HEK293 (cell line): ENCODE data around the gene DNAH8.

Experiments
- CTCF ChIA-PET: fragments of 350-600 bp; formaldehyde crosslinking; extraction: SDS; loops from one replicate; lab custom pipeline; 2021; ENCODE audit warnings: antibody characterized with exemption; lab: Yijun Ruan, JAX
- POLR2A ChIA-PET: fragments of 300-600 bp; formaldehyde crosslinking; extraction: SDS; loops from one replicate; lab custom pipeline; 2020; ENCODE audit warnings: antibody characterized with exemption, inconsistent platforms; lab: Yijun Ruan, JAX
- H3K27ac ChIP-seq: fragments of 200-500 bp; sonication (Bioruptor generic); 2 replicates; pipeline ENCODE4 v1.5.1; 2014; ENCODE audit warnings: low read depth, low read length, control low read depth, inconsistent platforms; ENCODE audit errors: extremely low read depth
- H3K36me3 ChIP-seq, 2 experiments: fragments of 200-500 bp in 1 of 2; sonication (Bioruptor generic) in 1 of 2; 1 replicate in 1 of 2; 2 replicates in 1 of 2; pipeline ENCODE4 v1.5.1; 2014 to 2017; ENCODE audit warnings: inconsistent platforms in 2 of 2, low read length in 2 of 2; ENCODE audit not compliant: control insufficient read depth in 2 of 2, insufficient read depth in 1 of 2
- H3K4me1 ChIP-seq: fragments of 200-500 bp; sonication (Bioruptor generic); 2 replicates; pipeline ENCODE4 v1.5.1; 2014; ENCODE audit warnings: mild to moderate bottlenecking, low read length, inconsistent platforms; ENCODE audit not compliant: control insufficient read depth, insufficient read depth
- H3K4me3 ChIP-seq: 2 replicates; pipeline ENCODE4 v1.5.1; 2011; ENCODE audit warnings: low read depth, mild to moderate bottlenecking, control low read depth, low read length, moderate library complexity
- H3K9me3 ChIP-seq: fragments of 200-500 bp; sonication (Bioruptor generic); 2 replicates; pipeline ENCODE4 v1.5.1; 2014; ENCODE audit warnings: low read depth, low read length, inconsistent platforms; ENCODE audit not compliant: control insufficient read depth, insufficient read depth
- EGR2 ChIP-seq: fragments of 450-650 bp; formaldehyde crosslinking; IDR thresholded peaks from 2 replicates; pipeline ENCODE4 v1.5.1; 2016; ENCODE audit warnings: low read depth, missing biosample characterization, missing genetic modification characterization
- GLI4 ChIP-seq: fragments of 450-650 bp; formaldehyde crosslinking; IDR thresholded peaks from 2 replicates; pipeline ENCODE4 v1.5.1; 2016; ENCODE audit warnings: missing biosample characterization, missing genetic modification characterization
- HOXA7 ChIP-seq: sonication (generic); formaldehyde crosslinking; IDR thresholded peaks from 2 replicates; pipeline ENCODE4 v1.8.1; 2022; ENCODE audit warnings: missing genetic modification reagents, borderline replicate concordance
- HOXC10 ChIP-seq: sonication (generic); formaldehyde crosslinking; IDR thresholded peaks from 2 replicates; pipeline ENCODE4 v1.8.1; 2023; ENCODE audit warnings: mild to moderate bottlenecking, missing genetic modification reagents
- HOXD13 ChIP-seq: sonication (generic); formaldehyde crosslinking; IDR thresholded peaks from 2 replicates; pipeline ENCODE4 v1.8.0; 2022; ENCODE audit warnings: missing genetic modification reagents, borderline replicate concordance
- IKZF3 ChIP-seq: fragments of 450-650 bp; IDR thresholded peaks from 2 replicates; pipeline ENCODE4 v1.5.0; 2018; ENCODE audit warnings: missing biosample characterization, mild to moderate bottlenecking, missing genetic modification characterization, moderate library complexity
- SCRT1 ChIP-seq: fragments of 450-650 bp; formaldehyde crosslinking; IDR thresholded peaks from 2 replicates; pipeline ENCODE4 v1.5.1; 2016; ENCODE audit warnings: missing biosample characterization, missing genetic modification characterization, borderline replicate concordance
- SP3 ChIP-seq: fragments of 450-650 bp; formaldehyde crosslinking; IDR thresholded peaks from 2 replicates; pipeline ENCODE4 v1.5.1; 2016; ENCODE audit warnings: missing biosample characterization, missing genetic modification characterization
- YY1 ChIP-seq: fragments of 450-650 bp; formaldehyde crosslinking; IDR thresholded peaks from 2 replicates; pipeline ENCODE4 v1.5.1; 2018; ENCODE audit warnings: missing biosample characterization, missing genetic modification characterization
- ZFP3 ChIP-seq: fragments of 450-650 bp; formaldehyde crosslinking; IDR thresholded peaks from 2 replicates; pipeline ENCODE4 v1.5.1; 2016; ENCODE audit warnings: low read depth, missing biosample characterization, missing genetic modification characterization
- ZNF184 ChIP-seq: fragments of 450-650 bp; IDR thresholded peaks from 2 replicates; pipeline ENCODE4 v1.5.1; 2018; ENCODE audit warnings: missing biosample characterization, mild to moderate bottlenecking, missing genetic modification characterization
- ZNF211 ChIP-seq: fragments of 450-650 bp; formaldehyde crosslinking; IDR thresholded peaks from 2 replicates; pipeline ENCODE4 v1.5.1; 2016; ENCODE audit warnings: low read depth, missing biosample characterization, missing genetic modification characterization
- ZNF214 ChIP-seq: fragments of 450-650 bp; formaldehyde crosslinking; IDR thresholded peaks from 2 replicates; pipeline ENCODE4 v1.5.1; 2017; ENCODE audit warnings: missing biosample characterization, mild to moderate bottlenecking, missing genetic modification characterization, borderline replicate concordance
- ZNF350 ChIP-seq: fragments of 450-650 bp; formaldehyde crosslinking; IDR thresholded peaks from 2 replicates; pipeline ENCODE4 v1.5.0; 2017; ENCODE audit warnings: missing biosample characterization, mild to moderate bottlenecking, missing genetic modification characterization
- ZNF37A ChIP-seq: fragments of 450-650 bp; IDR thresholded peaks from 2 replicates; pipeline ENCODE4 v1.5.1; 2018; ENCODE audit warnings: missing biosample characterization, missing genetic modification characterization
- ZNF391 ChIP-seq: fragments of 450-650 bp; formaldehyde crosslinking; IDR thresholded peaks from 2 replicates; pipeline ENCODE4 v1.5.1; 2016; ENCODE audit warnings: low read depth, missing biosample characterization, missing genetic modification characterization, borderline replicate concordance
- ZNF433 ChIP-seq: fragments of 450-650 bp; formaldehyde crosslinking; IDR thresholded peaks from 2 replicates; pipeline ENCODE4 v1.5.1; 2016; ENCODE audit warnings: missing biosample characterization, missing genetic modification characterization, low read depth
- ZNF510 ChIP-seq: fragments of 450-650 bp; formaldehyde crosslinking; IDR thresholded peaks from 2 replicates; pipeline ENCODE4 v1.5.1; 2018; ENCODE audit warnings: mild to moderate bottlenecking, missing genetic modification characterization, missing biosample characterization; ENCODE audit not compliant: insufficient replicate concordance
- ZNF571 ChIP-seq: fragments of 450-650 bp; formaldehyde crosslinking; IDR thresholded peaks from 2 replicates; pipeline ENCODE4 v1.5.0; 2017; ENCODE audit warnings: missing biosample characterization, missing genetic modification characterization
- ZNF585B ChIP-seq: fragments of 450-650 bp; formaldehyde crosslinking; IDR thresholded peaks from 2 replicates; pipeline ENCODE4 v1.5.1; 2016; ENCODE audit warnings: missing biosample characterization, missing genetic modification characterization
- ZNF629 ChIP-seq: fragments of 450-650 bp; formaldehyde crosslinking; IDR thresholded peaks from 2 replicates; pipeline ENCODE4 v1.5.1; 2017; ENCODE audit warnings: missing biosample characterization, missing genetic modification characterization
- ZNF747 ChIP-seq: fragments of 450-650 bp; formaldehyde crosslinking; IDR thresholded peaks from 2 replicates; pipeline ENCODE4 v1.5.1; 2016; ENCODE audit warnings: missing biosample characterization, missing genetic modification characterization
- ZNF768 ChIP-seq: fragments of 450-650 bp; formaldehyde crosslinking; IDR thresholded peaks from 2 replicates; pipeline ENCODE4 v1.5.1; 2018; ENCODE audit warnings: missing biosample characterization, mild to moderate bottlenecking, missing genetic modification characterization
- ZNF792 ChIP-seq: fragments of 450-650 bp; formaldehyde crosslinking; IDR thresholded peaks from 2 replicates; pipeline ENCODE4 v1.5.1; 2016; ENCODE audit warnings: missing biosample characterization, missing genetic modification characterization
- ZSCAN16 ChIP-seq: fragments of 450-650 bp; formaldehyde crosslinking; IDR thresholded peaks from 2 replicates; pipeline ENCODE4 v1.5.1; 2016; ENCODE audit warnings: missing biosample characterization, missing genetic modification characterization
- TF ChIP-seq, protein P1 (sequence below): fragments of 450-650 bp; formaldehyde crosslinking; IDR thresholded peaks from 2 replicates; pipeline ENCODE4 v1.5.1; 2017; ENCODE audit warnings: missing biosample characterization, missing genetic modification characterization
- TF ChIP-seq, protein P2 (sequence below): fragments of 450-650 bp; formaldehyde crosslinking; IDR thresholded peaks from 2 replicates; pipeline ENCODE4 v1.5.1; 2016; ENCODE audit warnings: missing biosample characterization, missing genetic modification characterization
- TF ChIP-seq, protein P3 (sequence below): fragments of 450-650 bp; formaldehyde crosslinking; IDR thresholded peaks from 2 replicates; pipeline ENCODE4 v1.5.1; 2016; ENCODE audit warnings: missing biosample characterization, missing genetic modification characterization
- TF ChIP-seq, protein P4 (sequence below): fragments of 450-650 bp; IDR thresholded peaks from 2 replicates; pipeline ENCODE4 v1.5.1; 2018; ENCODE audit warnings: missing biosample characterization, mild to moderate bottlenecking, missing genetic modification characterization

DNAH8 gene

DNA sequence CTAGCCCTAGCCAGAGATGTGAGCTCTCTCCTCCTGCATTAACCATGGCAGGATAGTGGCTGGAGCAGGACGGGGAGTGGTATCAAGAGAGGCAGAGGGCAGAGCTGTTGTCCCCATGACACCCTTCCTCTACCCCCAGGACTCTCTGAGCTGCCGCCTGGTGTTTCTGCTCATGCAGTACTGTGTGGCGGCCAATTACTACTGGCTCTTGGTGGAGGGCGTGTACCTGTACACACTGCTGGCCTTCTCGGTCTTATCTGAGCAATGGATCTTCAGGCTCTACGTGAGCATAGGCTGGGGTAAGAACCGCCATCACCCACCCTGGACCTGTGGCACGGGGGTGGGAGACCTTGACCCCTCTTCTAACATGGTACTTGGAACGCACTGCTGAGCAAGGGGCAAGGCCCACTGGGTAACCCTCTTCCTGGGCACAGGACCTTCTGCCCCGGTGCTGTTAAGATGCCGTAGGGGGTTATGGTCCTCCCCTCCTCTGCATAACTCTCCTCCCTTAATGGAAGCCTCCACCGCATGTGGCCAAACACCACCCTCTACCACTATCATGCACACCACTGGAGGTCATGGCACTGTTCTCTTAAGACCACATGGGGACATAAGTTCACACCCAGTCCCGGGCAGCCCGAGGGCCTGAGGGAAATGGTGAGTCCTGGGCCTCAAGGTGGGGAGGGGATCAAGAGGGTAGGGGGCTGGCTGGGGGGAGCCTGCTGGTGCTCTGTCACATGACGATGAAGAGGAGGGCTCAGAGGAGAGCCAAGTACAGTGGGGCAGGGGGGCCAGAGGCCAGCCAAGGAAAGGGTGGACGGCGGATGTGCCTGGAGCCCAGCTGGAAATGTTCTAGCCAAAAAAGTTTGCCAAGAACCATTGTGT is 358.6 kb downstream of the DNAH8 start:
- no peak overlapping the region for H3K27ac ChIP-seq
- no peak overlapping the region for H3K4me3 ChIP-seq
- TF ChIP-seq ZNF184 (no peak), SP3 (tag by site-specific recombination) (no peak), ZNF391 (tag by site-specific recombination) (no peak), ZNF629 (tag by site-specific recombination) (no peak), SCRT1 (tag by site-specific recombination) (no peak), ZNF433 (no peak), ZNF350 (tag by site-specific recombination) (no peak), HOXC10 (CRISPR knock-in tag) (no peak), GLI4 (tag by site-specific recombination) (no peak), HOXD13 (CRISPR knock-in tag) (no peak), ZNF37A (no peak), ZNF510 (no peak), ZNF571 (tag by site-specific recombination) (no peak), ZNF792 (tag by site-specific recombination) (no peak)
- TF ChIP-seq, protein P1, sequence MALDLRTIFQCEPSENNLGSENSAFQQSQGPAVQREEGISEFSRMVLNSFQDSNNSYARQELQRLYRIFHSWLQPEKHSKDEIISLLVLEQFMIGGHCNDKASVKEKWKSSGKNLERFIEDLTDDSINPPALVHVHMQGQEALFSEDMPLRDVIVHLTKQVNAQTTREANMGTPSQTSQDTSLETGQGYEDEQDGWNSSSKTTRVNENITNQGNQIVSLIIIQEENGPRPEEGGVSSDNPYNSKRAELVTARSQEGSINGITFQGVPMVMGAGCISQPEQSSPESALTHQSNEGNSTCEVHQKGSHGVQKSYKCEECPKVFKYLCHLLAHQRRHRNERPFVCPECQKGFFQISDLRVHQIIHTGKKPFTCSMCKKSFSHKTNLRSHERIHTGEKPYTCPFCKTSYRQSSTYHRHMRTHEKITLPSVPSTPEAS (tag by site-specific recombination): no peak
- TF ChIP-seq, protein P2, sequence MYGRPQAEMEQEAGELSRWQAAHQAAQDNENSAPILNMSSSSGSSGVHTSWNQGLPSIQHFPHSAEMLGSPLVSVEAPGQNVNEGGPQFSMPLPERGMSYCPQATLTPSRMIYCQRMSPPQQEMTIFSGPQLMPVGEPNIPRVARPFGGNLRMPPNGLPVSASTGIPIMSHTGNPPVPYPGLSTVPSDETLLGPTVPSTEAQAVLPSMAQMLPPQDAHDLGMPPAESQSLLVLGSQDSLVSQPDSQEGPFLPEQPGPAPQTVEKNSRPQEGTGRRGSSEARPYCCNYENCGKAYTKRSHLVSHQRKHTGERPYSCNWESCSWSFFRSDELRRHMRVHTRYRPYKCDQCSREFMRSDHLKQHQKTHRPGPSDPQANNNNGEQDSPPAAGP (tag by site-specific recombination): no peak
- TF ChIP-seq, protein P3, sequence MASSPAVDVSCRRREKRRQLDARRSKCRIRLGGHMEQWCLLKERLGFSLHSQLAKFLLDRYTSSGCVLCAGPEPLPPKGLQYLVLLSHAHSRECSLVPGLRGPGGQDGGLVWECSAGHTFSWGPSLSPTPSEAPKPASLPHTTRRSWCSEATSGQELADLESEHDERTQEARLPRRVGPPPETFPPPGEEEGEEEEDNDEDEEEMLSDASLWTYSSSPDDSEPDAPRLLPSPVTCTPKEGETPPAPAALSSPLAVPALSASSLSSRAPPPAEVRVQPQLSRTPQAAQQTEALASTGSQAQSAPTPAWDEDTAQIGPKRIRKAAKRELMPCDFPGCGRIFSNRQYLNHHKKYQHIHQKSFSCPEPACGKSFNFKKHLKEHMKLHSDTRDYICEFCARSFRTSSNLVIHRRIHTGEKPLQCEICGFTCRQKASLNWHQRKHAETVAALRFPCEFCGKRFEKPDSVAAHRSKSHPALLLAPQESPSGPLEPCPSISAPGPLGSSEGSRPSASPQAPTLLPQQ (tag by site-specific recombination): no peak
- TF ChIP-seq, protein P4, sequence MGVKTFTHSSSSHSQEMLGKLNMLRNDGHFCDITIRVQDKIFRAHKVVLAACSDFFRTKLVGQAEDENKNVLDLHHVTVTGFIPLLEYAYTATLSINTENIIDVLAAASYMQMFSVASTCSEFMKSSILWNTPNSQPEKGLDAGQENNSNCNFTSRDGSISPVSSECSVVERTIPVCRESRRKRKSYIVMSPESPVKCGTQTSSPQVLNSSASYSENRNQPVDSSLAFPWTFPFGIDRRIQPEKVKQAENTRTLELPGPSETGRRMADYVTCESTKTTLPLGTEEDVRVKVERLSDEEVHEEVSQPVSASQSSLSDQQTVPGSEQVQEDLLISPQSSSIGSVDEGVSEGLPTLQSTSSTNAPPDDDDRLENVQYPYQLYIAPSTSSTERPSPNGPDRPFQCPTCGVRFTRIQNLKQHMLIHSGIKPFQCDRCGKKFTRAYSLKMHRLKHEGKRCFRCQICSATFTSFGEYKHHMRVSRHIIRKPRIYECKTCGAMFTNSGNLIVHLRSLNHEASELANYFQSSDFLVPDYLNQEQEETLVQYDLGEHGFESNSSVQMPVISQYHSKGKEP: no peak
- POLR2A ChIA-PET: no interaction called here
- no peaks in the 10 kb centered on the region for H3K4me1 ChIP-seq
- H3K9me3 ChIP-seq: no peaks in the 10 kb centered on the region; the same call in 1 of the 2 replicates
- CTCF ChIA-PET: no interaction called here
- H3K36me3 ChIP-seq: no peaks in the 10 kb centered on the region

DNA sequence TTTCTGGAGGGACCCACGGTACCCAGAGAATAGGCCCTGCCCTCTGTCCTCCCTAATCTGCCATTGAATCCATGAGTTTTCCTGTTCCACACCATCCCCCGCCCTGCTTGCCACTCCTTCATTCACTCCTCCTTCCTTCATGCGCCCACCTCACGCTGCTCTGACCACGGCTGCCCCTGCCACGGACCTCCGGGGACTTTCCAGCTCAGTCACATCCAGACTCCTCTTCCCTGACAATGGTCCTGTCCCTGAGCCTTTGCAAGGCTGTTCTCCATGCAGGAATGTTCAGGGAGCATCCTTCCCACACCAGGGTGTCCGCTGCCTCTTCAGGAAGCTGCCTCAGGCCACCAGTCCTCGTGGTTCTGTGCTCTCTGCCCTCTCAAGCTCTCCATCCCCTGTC is 359.4 kb downstream of the DNAH8 start:
- Histone ChIP-seq H3K36me3 (no peaks in the 10 kb centered on the region), H3K4me1 (no peaks in the 10 kb centered on the region), H3K9me3 (no peaks in the 10 kb centered on the region; the same call in 1 of the 2 replicates), H3K4me3 (no peak overlapping the region), H3K27ac (no peak overlapping the region)
- ChIA-PET POLR2A (no interaction called here), CTCF (interaction anchor here (0.6 kb wide), 1 partner anchor 31 kb away, joined by 4 read pairs; no protein-coding TSS in a partner anchor)
- TF ChIP-seq ZNF585B (no peak), ZNF768 (tag by site-specific recombination) (no peak), IKZF3 (tag by site-specific recombination) (no peak), ZSCAN16 (no peak), ZNF214 (tag by site-specific recombination) (no peak), ZFP3 (tag by site-specific recombination) (no peak), ZNF211 (tag by site-specific recombination) (no peak), EGR2 (no peak), YY1 (no peak), ZNF747 (tag by site-specific recombination) (no peak), ZNF433 (no peak), HOXA7 (CRISPR knock-in tag) (no peak)
- TF ChIP-seq, protein P3 (tag by site-specific recombination): no peak
